Fibroblast of gingiva (primary cell): ENCODE results near the gene SIK1.
"Not testable (repeated sequence)": the region's sequence is repeated elsewhere in the genome, so short reads cannot be mapped to it uniquely, and the experiment has no call there.

Source experiments
- DNase-seq: peaks from one replicate; pipeline ENCODE4 v3.0.0-alpha.2; 2011; ENCODE audit warnings: low read depth

SIK1 gene

DNA sequence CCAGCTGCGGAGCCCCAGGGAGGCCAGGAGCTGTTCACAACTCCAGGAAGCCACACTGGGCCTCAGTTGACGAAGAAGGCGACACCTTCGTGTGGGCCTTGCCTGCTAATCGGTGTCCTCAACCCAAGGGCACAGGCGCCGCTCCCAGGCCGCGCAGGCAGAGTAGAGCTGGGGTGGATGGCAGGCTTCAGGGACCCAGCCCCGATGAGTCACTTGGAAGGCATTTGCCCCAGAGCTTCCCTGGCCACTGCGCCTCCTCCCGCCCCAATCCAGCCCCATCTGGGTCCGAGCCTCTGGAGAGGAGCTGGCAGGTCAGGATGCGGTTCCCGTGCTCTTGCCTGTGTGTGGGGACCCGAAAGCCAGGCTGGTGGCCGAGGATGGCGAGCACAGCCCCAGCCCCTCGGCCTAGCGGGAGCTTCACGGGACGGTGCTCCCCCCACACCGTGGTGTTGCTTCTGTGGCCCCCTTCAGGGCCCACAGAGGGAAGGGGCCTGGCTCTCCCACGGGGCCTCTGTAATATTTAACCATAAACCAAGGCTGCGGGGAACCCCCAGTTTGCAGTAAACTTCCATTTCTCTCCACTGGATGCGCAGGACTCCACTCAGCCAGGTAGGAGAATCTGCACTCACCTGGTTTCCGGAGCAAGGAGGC, 30.0 kb downstream of the SIK1 start:
- DNase-seq = not testable (repeated sequence)

DNA sequence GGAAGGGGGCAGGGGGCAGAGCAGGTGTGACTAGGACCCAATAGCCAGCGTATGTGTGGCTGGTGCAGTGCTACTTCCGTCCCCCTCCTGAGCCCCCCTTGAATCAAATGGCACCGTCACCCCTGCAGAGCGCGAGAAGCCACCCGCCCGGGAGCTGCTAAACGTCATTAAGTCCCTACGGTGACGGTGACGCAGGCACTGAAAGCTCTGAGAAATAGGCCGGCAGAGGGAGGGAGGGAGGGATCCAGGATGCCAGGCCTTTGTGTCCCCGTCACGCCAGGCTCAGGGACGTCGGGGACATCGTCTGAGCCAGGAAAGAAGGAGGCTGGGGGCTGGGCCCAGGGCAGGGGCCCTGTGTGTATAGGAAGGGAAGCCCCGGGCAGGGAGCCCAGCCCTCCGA, 43.6 kb downstream of the SIK1 start:
- not testable (repeated sequence) for DNase-seq

DNA sequence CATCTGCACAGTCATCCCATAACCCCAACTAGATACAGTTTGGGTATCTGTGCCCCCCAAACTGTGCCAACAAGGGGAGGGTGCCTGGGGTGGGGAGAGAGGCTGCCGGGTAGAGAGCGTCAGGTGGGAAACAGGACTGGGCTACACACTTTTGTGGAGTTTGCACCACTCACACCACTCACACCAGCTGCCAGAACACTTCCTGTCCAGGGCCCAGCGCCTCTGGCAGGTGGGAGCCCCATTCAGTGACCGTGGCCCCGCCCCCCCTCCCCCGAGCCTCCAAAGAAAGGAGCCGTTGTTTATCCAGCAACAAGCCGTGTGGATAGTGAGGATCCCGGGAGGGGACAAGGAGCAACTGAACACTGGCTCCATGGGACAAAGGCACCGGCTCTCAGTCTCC, 44.0 kb downstream of the SIK1 start:
- DNase-seq = not testable (repeated sequence)

DNA sequence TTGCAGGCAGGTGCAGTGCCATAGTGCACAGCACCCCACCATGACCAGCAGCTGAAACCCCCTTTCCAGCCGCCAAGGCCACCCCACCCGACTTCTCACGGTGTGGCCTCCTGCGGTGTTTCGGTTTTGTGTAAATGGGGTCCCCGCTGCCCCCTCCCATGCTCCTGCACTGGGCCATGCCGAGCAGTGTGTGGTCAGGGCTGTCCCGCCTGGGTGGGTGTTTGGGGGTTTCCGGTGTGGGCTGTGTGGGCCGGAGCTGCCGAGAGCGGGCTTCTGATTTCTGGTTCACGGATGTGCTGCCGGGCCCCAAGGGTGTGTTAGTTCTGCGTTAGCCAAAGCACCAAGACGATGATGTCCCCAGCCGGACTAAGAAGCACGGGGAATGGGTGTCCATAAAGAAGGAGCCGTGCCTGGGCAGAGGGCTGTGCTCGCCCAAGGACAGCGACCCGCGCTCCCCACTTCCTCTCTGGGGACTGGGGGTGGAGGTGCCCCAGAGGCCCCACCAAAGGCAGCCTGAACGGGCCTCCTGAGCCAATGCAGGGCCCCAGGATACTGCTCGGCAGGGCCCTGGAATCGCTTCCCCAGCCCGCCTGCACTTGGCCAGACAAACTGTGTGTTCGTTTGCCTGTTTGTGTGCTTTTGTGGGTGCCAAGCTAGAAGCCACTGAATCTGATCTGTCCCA, 45.9 kb downstream of the SIK1 start:
- DNase-seq = not testable (repeated sequence)

DNA sequence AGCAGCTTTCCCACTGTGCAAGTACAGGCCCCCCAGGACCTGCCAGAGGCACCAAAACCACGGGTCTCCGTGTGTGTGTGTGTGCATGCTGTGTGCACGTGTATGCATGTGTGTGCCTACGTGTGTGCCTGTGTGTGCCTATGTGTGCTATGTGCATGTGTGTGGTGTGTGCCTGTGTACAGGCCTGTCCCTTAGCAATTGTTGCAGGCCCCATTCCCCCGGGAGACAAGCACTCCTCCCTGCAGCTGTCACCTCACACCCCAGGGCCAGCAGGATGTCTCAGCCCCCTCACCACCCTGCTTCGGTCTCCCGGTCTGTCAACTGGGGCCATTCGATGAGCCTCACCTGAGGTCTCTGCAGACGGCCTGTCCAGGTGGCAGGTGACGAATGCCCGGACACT, 46.6 kb downstream of the SIK1 start:
- DNase-seq = not testable (repeated sequence)

DNA sequence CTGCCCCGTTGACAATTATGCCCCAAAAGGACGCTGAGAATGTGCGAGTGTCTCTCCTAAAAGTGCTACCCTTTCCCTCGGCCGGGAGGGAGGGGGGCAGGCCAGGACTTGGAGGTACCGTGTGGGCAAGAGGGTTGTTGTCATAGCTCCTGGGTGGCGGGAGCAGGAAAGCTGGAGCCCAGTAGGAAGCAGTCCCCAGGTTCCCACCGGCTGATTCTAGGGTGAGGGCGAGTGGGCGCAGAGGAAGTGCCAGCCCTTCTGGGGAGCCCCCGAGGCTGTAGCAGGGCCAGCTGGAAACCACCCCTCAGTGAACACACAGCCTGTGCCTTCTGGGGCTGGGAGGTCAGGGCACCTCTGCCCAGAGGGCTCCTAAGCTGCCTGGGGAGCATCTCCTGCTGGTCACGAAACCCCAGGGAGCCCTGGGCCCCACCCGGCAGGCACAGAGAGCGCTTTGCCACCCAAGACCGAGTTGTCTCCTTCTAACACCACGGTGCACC, 47.3 kb downstream of the SIK1 start:
- DNase-seq = not testable (repeated sequence)

DNA sequence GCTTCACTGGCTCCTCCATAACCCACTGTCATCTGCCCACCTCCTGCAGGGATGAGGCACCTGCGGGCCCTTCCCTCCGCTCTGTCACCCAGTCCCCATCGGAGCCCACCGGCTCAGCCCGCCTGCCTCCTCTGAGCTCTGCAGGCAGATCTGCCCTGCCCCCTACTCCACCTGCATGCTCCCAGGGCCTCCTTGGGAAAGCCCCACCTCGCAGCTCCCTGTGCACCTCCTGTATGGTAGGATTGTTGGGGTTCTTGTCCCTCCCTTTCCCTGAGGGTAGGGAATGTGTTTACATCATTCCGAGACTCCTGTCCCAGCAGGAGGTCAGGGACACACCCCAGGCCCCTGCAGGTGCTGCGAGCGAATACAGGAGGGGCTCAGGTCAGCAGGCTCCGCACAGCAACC, 50.5 kb downstream of the SIK1 start:
- no peak for DNase-seq

DNA sequence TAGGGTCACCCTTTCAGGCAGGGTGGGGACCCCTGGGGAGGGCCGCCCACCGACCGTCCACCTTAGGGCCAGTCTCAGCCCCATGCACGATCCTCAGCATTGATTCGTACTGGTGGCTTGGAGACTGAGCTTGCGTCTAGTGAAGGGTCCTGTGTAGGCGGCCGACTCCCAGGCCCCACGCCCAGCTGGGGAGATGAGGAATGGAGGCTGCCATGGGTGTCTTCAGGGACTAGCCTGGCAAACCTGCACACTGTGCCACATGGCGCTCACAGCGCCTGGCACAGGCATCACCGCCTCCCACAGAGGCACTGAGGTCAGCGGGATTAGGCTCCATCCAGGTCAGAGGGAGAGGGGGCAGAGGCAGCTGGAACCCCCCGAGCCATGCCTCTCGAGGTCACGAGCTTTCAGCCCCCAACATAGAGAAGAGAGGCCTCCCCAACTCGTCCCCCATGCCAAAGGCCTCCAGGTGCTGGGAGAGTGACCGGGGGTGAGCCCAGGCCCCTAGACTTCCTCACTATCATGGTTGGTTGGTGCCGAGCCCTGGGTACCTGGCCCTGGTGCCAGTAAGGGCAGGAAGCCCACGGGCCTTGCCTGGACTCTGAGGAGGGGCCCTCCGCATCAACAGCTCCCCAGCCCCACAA, 51.0 kb downstream of the SIK1 start:
- no peak for DNase-seq

DNA sequence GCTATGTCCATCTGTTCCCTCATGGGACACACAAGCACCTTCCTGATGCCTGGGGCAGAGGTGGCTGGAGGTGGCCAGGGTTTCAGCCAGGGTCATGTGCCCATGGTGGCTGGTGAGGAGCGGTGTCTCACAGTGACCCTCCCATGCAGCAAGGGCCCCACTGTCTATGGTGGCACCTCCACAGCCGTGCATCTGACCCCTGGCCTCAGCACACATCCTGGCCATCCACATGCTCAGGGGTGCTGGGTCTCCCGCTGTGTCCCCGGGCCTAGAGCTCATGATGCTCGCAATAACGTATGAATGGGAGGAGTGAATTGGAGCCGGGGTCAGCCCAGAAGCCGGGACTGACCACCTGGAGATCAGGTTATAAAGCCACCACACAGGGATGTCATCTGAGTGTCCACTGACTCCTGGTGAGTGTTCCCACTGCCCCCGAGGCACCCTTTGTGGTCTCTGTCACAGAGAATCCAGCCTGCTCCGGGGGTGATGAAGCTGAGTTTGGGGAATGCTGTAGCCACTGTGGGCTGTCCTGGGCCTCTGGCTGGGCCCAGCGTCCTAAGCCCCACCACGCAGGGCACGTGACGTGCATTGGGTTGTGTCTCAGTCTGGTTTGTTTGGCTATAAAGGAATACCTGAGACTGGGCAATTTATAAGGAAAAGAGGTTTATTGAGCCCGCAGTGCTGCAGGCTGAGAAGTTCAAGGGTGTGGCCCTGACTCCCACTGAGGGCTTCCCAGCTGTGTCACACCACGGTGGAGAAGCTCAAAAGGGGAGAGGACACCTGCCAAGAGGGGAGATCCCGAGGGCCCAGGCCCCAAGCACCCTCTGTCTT, 51.7 kb downstream of the SIK1 start:
- no peak for DNase-seq

DNA sequence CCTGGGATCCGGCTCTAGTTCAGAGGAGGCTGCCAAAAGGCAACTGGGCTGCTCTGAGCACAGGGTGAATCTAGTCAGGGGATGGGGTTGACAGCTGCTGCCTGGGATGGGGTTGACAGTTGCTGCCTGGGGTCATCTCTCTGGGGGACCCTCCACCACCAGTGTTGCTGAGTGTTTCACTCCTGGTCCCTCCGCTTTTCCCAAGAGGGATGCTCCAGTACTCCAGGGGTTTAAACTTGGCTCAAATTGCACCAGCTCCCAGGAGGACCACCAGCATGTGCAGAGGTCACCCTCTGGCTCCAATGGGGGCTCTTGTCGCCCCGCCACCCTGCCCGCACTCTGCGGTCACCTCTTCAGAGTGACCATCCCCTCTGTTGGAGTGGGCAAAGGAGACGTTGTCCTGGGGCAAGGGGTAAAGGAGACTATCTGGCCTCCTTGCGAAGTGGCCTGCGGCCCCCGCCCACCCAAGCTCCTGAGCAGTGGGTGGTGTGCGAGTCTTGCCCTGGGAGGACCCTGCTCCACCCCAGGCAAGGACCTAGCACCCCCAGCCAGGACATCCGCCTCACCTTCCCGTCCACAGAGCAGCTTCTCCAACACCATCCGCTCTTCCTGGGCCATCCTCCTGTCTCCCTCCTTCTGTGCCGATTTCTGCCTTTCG, 52.6 kb downstream of the SIK1 start:
- no peak for DNase-seq

DNA sequence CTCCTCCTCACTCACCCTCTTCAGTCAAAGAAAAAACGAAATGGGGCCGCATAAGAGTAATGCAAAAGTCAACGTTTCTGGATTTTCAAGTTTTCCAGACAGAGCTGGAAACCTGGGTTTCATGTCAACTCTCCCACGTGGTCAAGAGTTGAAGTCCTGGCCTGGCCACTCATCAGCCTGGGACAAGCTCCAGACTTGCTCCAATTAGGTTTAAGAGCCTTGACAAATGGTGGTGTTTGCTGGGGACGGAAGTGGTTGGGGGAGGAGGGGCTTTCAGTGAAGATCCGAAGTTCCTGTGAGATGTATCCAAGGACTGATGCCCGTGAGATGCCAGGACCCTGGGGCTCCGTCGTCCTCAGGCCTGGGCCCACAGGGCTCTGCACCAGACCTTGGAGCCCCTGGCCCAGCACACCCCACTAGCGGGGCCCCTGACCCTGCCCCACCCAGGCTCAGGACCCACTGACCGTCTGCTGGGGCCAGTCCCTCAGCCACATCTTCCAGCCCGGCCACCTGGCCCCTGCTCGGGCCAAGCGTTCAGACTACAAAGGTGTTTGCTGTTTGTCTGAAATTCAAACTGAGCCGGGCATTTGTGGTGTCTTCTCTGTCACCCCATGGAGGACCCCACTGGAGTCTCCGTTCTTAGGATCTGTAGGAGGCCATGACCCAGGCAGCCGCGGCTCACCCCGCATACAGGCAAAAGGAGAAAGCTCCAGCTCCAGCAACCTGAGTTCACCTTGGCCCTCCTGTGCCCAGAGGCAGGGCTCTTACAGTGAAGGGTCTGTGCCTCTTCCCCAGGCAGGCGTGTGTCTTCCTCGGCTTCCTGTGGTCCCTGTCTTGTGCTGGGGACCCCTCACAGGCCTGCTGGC, 53.3 kb downstream of the SIK1 start:
- DNase-seq = no peak

DNA sequence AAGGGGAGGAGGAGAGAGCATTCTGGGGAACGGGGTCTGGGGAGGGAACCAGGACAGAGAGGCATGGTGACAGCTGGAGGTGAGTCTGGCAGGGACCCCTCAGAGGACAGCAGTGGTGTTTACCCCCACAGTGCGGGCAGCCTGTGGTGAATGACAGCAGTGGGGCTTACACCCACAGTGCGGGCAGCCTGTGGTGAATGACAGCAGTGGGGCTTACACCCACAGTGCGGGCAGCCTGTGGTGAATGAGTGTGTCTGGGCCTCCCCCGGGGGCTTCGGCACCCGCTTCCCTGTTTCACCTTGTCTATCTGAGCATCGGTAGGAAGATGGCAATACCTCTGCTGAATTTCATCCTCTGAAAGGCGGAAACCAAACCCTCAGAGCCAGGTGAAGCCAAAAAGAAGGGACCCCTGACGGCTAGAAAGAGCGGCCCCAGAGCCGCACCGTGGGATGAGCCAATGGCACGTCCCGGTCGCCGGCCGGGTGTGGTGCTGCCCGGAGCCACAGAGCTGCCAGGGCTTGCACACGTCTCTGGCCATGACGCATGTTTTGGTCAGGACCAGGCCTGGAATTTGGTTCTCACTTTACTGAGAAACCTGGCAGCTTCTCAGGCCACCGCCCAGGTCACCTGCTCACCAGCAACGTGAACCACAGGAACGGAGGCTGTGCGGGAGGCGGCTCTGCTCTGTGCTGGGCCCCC, 54.1 kb downstream of the SIK1 start:
- no peak for DNase-seq

DNA sequence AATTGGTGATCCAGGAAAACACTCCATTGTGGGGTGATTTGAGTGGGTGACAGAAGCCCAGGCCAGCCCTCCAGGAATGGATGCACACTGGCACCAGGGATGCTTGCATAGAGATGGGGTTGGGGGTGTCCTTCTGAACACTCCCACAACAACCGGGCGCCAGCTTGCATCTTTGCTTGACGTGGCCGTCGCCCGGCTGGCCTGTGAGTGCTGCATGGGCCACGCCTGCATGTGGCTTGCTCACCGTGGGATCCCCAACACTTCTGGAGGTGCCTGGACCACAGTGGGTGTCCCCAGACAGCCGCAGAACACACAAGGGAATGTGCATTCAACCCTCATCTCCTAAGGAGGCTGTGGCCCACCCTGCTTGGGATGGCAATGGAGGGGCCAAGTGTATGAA, 55.1 kb downstream of the SIK1 start:
- DNase-seq = no peak

DNA sequence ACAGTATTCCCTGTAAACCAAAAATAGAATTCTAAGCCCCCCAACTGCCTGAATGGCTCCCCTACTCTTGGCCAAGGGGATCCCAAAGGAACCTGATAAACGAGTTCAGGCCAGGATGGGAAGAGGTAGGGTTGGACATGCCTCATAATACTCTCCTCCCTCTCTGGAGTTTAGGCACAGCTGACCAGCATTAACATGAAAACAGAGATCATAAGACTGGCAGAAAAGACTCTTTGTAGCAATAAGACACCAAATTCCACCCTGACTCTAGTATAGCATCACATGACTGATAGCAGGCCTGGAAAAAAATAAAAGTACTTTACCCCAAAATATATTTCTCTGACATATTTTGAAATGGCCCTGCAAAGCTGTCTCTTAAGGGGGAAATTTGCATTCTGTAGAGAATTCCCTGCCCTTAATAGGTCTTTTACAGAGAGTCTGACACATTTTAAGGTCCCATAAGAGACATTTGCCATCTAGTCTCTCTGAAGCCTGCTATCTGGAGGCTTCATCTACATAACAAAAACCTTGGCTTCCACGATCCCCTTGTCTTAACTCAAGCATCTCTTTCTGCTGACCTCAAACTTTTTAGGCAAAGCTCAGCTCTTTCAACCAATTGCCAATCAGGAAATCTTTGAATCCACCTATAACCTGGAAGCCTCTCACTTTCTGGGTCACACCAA, 55.9 kb downstream of the SIK1 start:
- no peak for DNase-seq

DNA sequence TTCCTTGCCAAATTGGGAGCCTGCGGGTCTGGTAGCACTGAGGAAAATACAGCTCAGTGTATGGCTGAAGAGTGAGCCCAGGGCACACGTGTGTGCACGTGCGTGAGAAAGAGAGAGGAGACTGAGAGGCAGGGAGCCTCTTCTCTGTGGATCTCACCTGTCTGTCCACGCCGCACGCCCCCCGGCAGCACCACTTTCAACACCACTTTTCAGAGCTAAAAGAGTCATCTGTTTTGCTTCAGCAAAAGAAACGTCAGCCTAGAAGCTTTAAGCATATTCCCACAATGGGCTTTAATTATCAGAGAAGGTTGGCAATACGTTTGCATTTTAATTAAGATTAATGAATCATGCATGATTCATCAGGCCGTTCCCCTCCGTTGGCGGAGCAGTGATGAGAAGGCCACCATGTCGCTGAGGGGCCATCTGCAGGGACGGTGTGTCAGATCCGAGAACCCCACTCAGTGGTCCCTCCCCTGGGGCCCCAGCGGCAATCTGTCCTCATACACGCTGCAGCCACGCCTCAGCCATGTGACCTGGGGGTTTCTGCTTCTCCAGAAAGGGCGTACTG, 56.8 kb downstream of the SIK1 start:
- peak; percentile 13 for DNase-seq

DNA sequence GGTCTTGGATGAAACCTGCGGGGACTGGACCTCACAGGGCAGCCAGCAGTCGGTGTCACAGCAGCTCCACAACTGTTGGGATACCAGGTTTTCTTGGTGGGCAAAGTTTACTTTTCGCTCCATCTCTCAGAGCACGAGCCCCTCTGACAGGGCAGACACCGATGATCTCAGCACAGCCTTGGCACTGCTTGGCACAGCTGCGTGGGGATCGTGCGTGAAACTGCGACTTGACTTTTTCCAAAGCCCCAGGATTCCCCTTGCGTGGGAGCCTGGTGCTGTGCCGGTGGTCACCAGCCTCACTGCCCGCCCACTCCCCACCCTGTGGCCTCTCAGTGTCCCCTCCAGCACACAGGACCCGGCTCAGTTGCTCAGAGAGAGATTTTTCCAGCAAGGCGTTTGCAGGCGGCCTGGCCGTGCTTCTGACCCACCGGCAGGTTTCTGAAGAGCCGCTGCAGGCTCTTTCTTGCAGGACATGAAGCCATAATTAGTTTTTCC, 57.3 kb downstream of the SIK1 start:
- DNase-seq = no peak

DNA sequence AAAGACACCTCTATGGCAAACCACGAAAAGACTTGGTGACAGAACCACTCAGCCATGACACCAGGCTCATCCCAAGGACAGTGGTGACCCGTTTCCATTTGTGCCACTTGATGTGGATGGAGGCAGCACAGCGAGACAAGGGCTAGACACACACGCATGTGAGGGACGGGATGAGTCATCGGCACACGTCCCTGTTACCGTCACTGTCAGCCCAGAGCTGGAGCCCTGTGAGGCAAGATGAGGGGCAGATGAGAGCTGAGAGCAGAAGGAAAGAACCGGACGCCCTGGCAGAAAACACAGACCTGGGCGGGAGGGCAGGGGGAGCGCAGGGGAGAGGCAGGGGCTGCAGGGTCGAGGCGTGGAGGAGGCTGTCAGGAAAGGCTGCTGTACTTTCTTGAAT, 57.8 kb downstream of the SIK1 start:
- peak; percentile 55 for DNase-seq

DNA sequence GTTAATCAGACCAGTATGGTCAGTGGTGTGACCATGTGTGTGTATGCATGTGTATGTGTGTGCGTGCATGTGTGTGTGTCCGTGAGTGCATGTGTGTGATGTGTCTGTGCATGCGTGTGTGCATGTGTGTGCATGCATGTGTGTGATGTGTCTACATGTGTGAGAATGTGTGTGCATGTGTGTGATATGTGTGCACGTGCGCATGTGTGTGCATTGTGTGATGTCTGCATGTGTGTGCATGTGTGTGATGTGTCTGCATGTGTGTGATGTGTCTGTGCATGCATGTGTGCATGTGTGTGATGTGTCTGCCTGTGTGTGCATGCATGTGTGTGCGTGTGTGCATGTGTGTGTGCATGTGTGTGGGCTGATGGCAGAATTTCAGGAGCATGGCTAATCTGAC, 58.2 kb downstream of the SIK1 start:
- DNase-seq = no peak

DNA sequence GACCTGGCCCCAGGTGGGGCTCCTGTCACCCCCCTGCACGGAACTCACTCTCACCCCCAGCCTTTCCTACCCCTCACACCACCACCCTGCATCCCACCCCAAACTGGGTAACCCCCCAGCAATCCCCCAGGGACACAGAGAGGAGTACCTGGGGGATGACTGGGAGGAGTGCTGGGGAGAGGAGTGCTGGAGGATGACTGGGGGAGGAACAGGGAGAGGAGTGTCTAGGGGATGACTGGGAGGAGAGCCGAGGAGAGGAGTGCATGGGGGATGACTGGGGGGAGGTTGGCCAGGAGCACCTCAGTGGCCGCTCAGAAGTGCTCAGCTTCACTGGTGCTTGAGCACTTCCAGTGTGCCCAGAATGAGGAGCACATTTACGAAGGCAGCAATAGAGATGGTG, 59.1 kb downstream of the SIK1 start:
- no peak for DNase-seq
